CD4-positive, CD25-positive, alpha-beta regulatory T cell (primary cell): Measurements from ENCODE around the gene PRLR. TPM values are rescaled to one million over a fixed set of nuclear protein-coding genes. Genes with fewer than 3 reads are reported as not detected.
A peak's percentile ranks its signal among the peaks of the same experiment; 100 is the strongest.

Experiments
- ATAC-seq, 2 donors: fragments of 150-1000 bp; cut with Tn5 transposase; one replicate each; pipeline ENCODE4 v1.10.0; 2021; ENCODE audit warnings: low read depth in 2 of 2, moderate number of reproducible peaks in 2 of 2, moderate library complexity in 1 of 2
- DNase-seq, 3 donors: peaks; one replicate each; pipeline versions ENCODE4 v3.0.0 to v3.0.0-alpha.2; 2012 to 2022; ENCODE audit warnings: mixed read lengths in 1 of 3
- H3K27ac ChIP-seq: one replicate; pipeline ENCODE4 v1.7.0; 2013; ENCODE audit warnings: mild to moderate bottlenecking, low read length; ENCODE audit not compliant: insufficient read depth, poor library complexity, severe bottlenecking
- H3K27me3 ChIP-seq: one replicate; pipeline ENCODE4 v1.7.0; 2013; ENCODE audit warnings: low read length; ENCODE audit not compliant: control insufficient read depth, insufficient read depth
- H3K36me3 ChIP-seq: one replicate; pipeline ENCODE4 v1.7.0; 2013; ENCODE audit warnings: mild to moderate bottlenecking, low read length, moderate library complexity; ENCODE audit not compliant: control insufficient read depth, insufficient read depth
- H3K4me1 ChIP-seq: 2 replicates; pipeline ENCODE4 v1.7.0; 2013; ENCODE audit warnings: mild to moderate bottlenecking, low read length; ENCODE audit not compliant: insufficient read depth, control insufficient read depth, poor library complexity, severe bottlenecking
- H3K4me3 ChIP-seq: one replicate; pipeline ENCODE4 v1.7.0; 2013; ENCODE audit warnings: low read depth, mild to moderate bottlenecking, low read length, moderate library complexity
- H3K9me3 ChIP-seq, 2 experiments: 1 replicate in 1 of 2; 2 replicates in 1 of 2; pipeline ENCODE4 v1.7.0; 2013; ENCODE audit warnings: low read length in 2 of 2, mild to moderate bottlenecking in 1 of 2, moderate library complexity in 1 of 2; ENCODE audit not compliant: control insufficient read depth in 2 of 2
- H3K27ac Mint-ChIP-seq, 3 donors: one replicate each; pipeline ENCODE4 v1.8.0; 2020 to 2022; ENCODE audit warnings: mild to moderate bottlenecking in 3 of 3, mixed read lengths in 3 of 3, moderate library complexity in 2 of 3
- H3K27me3 Mint-ChIP-seq: one replicate; pipeline ENCODE4 v1.8.0; 2022; ENCODE audit warnings: mild to moderate bottlenecking, mixed read lengths
- H3K36me3 Mint-ChIP-seq: one replicate; pipeline ENCODE4 v1.8.0; 2020; ENCODE audit warnings: mixed read lengths
- H3K4me1 Mint-ChIP-seq, 4 donors: one replicate each; pipeline ENCODE4 v1.8.0; 2020 to 2022; ENCODE audit warnings: mixed read lengths in 4 of 4, mild to moderate bottlenecking in 1 of 4
- H3K4me3 Mint-ChIP-seq, 4 donors: one replicate each; pipeline ENCODE4 v1.8.0; 2020 to 2022; ENCODE audit warnings: mild to moderate bottlenecking in 4 of 4, mixed read lengths in 4 of 4, moderate library complexity in 3 of 4
- H3K9me3 Mint-ChIP-seq, 7 donors: one replicate each; pipeline ENCODE4 v1.8.0; 2020 to 2022; ENCODE audit warnings: mixed read lengths in 7 of 7, mild to moderate bottlenecking in 3 of 7, moderate library complexity in 2 of 7
- polyA plus RNA-seq, 4 donors: library from polyadenylated mRNA; unstranded; fragments of 300-500 nt; fragmentation: Illumina TruSeq; gene quantifications; one replicate each; pipeline ENCODE4 v1.2.3, GENCODE V29; 2021
- total RNA-seq: library from RNA; stranded (reverse); gene quantifications from one replicate; pipeline ENCODE4 v1.2.3, GENCODE V29; 2022

PRLR gene
- total and polyA plus RNA-seq, 5 donors from 2014 or later, result not detected

- no peaks in the 10 kb centered on the region for H3K27me3 ChIP-seq
- Mint-ChIP-seq H3K4me3 (no peak overlapping the region), H3K9me3 (peaks cover 0 to 5% (median 0%) of the 10 kb centered on the region in 7 donors), H3K27ac (no peak overlapping the region), H3K27me3 (peaks cover 7% of the 10 kb centered on the region), H3K4me1 (no peaks in the 10 kb centered on the region), H3K36me3 (no peaks in the 10 kb centered on the region)
- DNase-seq (no peak), ATAC-seq (no peak)
- H3K4me3 ChIP-seq, result no peak overlapping the region
- no peak overlapping the region for H3K27ac ChIP-seq
- H3K9me3 ChIP-seq, result no peaks in the 10 kb centered on the region
- H3K36me3 ChIP-seq, result no peaks in the 10 kb centered on the region
- H3K4me1 ChIP-seq, result no peaks in the 10 kb centered on the region
Observed at GRCh38 chr5:35218981-35219380, 11.3 kb downstream of the PRLR start.

- Mint-ChIP-seq H3K9me3 (peaks cover 0 to 5% (median 0%) of the 10 kb centered on the region in 7 donors), H3K27me3 (peaks cover 11% of the 10 kb centered on the region), H3K4me1 (no peaks in the 10 kb centered on the region)
Observed at GRCh38 chr5:35214051-35214450, 16.2 kb downstream of the PRLR start.

GRCh38 chr5:35213608-35214007 is 16.7 kb downstream of the PRLR start:
- H3K27me3 ChIP-seq, result peaks cover 2% of the 10 kb centered on the region
- ATAC-seq (no peak), DNase-seq (no peak)
- peaks cover 7% of the 10 kb centered on the region for H3K27me3 Mint-ChIP-seq
- peaks cover 0 to 5% (median 0%) of the 10 kb centered on the region in 7 donors for H3K9me3 Mint-ChIP-seq
- no peaks in the 10 kb centered on the region for H3K4me1 ChIP-seq
- H3K27ac Mint-ChIP-seq, result peak overlapping the region in 1 of 3 donors; percentile 3
- H3K4me3 ChIP-seq, result no peak overlapping the region
- H3K36me3 ChIP-seq, result no peaks in the 10 kb centered on the region
- no peak overlapping the region for H3K27ac ChIP-seq
- H3K4me1 Mint-ChIP-seq, result no peaks in the 10 kb centered on the region
- H3K9me3 ChIP-seq, result no peaks in the 10 kb centered on the region
- H3K36me3 Mint-ChIP-seq, result no peaks in the 10 kb centered on the region
- H3K4me3 Mint-ChIP-seq, result no peak overlapping the region

More at GRCh38 chr5:35214051-35214450, 16.2 kb downstream of the PRLR start:
- Histone ChIP-seq H3K4me1 (no peaks in the 10 kb centered on the region), H3K27me3 (peaks cover 2% of the 10 kb centered on the region), H3K9me3 (no peaks in the 10 kb centered on the region), H3K4me3 (no peak overlapping the region), H3K36me3 (no peaks in the 10 kb centered on the region), H3K27ac (no peak overlapping the region)
- Mint-ChIP-seq H3K27ac (no peak overlapping the region), H3K36me3 (no peaks in the 10 kb centered on the region), H3K4me3 (no peak overlapping the region)
- ATAC-seq (no peak), DNase-seq (no peak)

GRCh38 chr5:35212122-35212982 is 17.9 kb downstream of the PRLR start:
- no peak overlapping the region for H3K27ac ChIP-seq
- H3K9me3 Mint-ChIP-seq, result peaks cover 0 to 5% (median 0%) of the 10 kb centered on the region in 7 donors

GRCh38 chr5:35209862-35210261 is 20.4 kb downstream of the PRLR start:
- Mint-ChIP-seq H3K4me1 (no peaks in the 10 kb centered on the region), H3K27ac (peak overlapping the region in 1 of 3 donors; percentile 11), H3K27me3 (peaks cover 7% of the 10 kb centered on the region), H3K36me3 (no peaks in the 10 kb centered on the region), H3K4me3 (no peak overlapping the region), H3K9me3 (peaks cover 0 to 3% (median 0%) of the 10 kb centered on the region in 7 donors)
- Histone ChIP-seq H3K27me3 (peaks cover 4% of the 10 kb centered on the region), H3K27ac (no peak overlapping the region), H3K9me3 (no peaks in the 10 kb centered on the region), H3K36me3 (no peaks in the 10 kb centered on the region), H3K4me3 (no peak overlapping the region), H3K4me1 (no peaks in the 10 kb centered on the region)
- DNase-seq (no peak), ATAC-seq (no peak)

More at GRCh38 chr5:35212122-35212982, 17.9 kb downstream of the PRLR start:
- no peaks in the 10 kb centered on the region for H3K36me3 ChIP-seq
- ATAC-seq (no peak), DNase-seq (no peak)
- Mint-ChIP-seq H3K27ac (no peak overlapping the region), H3K36me3 (no peaks in the 10 kb centered on the region), H3K4me1 (no peaks in the 10 kb centered on the region), H3K27me3 (peaks cover 7% of the 10 kb centered on the region), H3K4me3 (no peak overlapping the region)
- H3K4me1 ChIP-seq, result no peaks in the 10 kb centered on the region
- no peaks in the 10 kb centered on the region for H3K9me3 ChIP-seq
- H3K27me3 ChIP-seq, result peaks cover 2% of the 10 kb centered on the region
- no peak overlapping the region for H3K4me3 ChIP-seq

GRCh38 chr5:35205606-35206005 is 24.7 kb downstream of the PRLR start:
- Histone ChIP-seq H3K4me3 (no peak overlapping the region), H3K27ac (no peak overlapping the region), H3K4me1 (no peaks in the 10 kb centered on the region), H3K36me3 (no peaks in the 10 kb centered on the region), H3K9me3 (no peaks in the 10 kb centered on the region), H3K27me3 (peaks cover 4% of the 10 kb centered on the region)
- Mint-ChIP-seq H3K36me3 (no peaks in the 10 kb centered on the region), H3K9me3 (peaks cover 0 to 6% (median 0%) of the 10 kb centered on the region in 7 donors), H3K4me1 (no peaks in the 10 kb centered on the region), H3K27ac (no peak overlapping the region), H3K4me3 (no peak overlapping the region), H3K27me3 (peaks cover 7% of the 10 kb centered on the region)
- DNase-seq (no peak), ATAC-seq (no peak)

GRCh38 chr5:35205186-35205585 is 25.1 kb downstream of the PRLR start:
- H3K4me1 Mint-ChIP-seq, result no peaks in the 10 kb centered on the region
- H3K27ac Mint-ChIP-seq, result no peak overlapping the region
- H3K27me3 Mint-ChIP-seq, result peaks cover 5% of the 10 kb centered on the region

GRCh38 chr5:35203403-35203802 is 26.9 kb downstream of the PRLR start:
- H3K4me3 Mint-ChIP-seq, result no peak overlapping the region
- ATAC-seq, result no peak
- no peak overlapping the region for H3K27ac ChIP-seq
- no peaks in the 10 kb centered on the region for H3K9me3 ChIP-seq
- H3K36me3 ChIP-seq, result no peaks in the 10 kb centered on the region
- H3K27me3 ChIP-seq, result peaks cover 3% of the 10 kb centered on the region
- no peaks in the 10 kb centered on the region for H3K4me1 ChIP-seq
- H3K4me1 Mint-ChIP-seq, result no peaks in the 10 kb centered on the region
- no peak overlapping the region for H3K27ac Mint-ChIP-seq
- H3K36me3 Mint-ChIP-seq, result no peaks in the 10 kb centered on the region
- peaks cover 0 to 3% (median 0%) of the 10 kb centered on the region in 7 donors for H3K9me3 Mint-ChIP-seq
- H3K27me3 Mint-ChIP-seq, result peaks cover 5% of the 10 kb centered on the region
- no peak overlapping the region for H3K4me3 ChIP-seq
- no peak for DNase-seq

More at GRCh38 chr5:35205186-35205585, 25.1 kb downstream of the PRLR start:
- Histone ChIP-seq H3K36me3 (no peaks in the 10 kb centered on the region), H3K27me3 (peaks cover 4% of the 10 kb centered on the region), H3K9me3 (no peaks in the 10 kb centered on the region), H3K4me3 (no peak overlapping the region), H3K4me1 (no peaks in the 10 kb centered on the region), H3K27ac (no peak overlapping the region)
- Mint-ChIP-seq H3K4me3 (no peak overlapping the region), H3K36me3 (no peaks in the 10 kb centered on the region), H3K9me3 (peaks cover 0 to 5% (median 0%) of the 10 kb centered on the region in 7 donors)
- ATAC-seq, result no peak
- DNase-seq, result no peak
